ENCODE data around the gene OTUD5.
A peak's percentile ranks its signal among the peaks of the same experiment; 100 is the strongest.

OTUD5 gene

DNA sequence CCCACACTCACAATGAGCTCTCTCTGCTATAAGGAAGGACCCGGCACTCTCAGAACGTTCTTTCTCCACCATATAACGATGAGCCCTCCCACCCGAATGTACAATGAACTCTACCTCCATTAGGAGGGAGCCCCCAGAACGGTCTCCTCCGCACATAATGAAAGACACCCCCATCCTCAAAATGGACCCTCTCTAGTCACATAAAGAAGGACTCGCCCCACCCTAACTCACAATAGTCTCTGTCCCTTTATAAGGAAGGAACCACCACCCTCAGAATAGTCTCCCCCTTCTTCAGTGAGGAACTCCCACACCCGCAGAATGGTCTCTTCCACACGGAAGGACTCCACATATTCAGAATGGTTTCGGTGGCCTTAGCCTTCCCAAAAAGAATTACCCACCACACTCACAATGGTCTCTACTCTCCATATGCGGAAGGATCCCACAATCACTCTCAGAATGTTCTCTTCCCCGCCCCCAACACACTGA is 46.4 kb downstream of the OTUD5 start:
- peak overlapping the region; percentile 52; the same call in 1 of the 2 replicates for H3K27ac ChIP-seq (ENCODE audit: low read depth, low read length)
- no peaks in the 10 kb centered on the region for H3K4me1 ChIP-seq (ENCODE audit: control insufficient read depth, insufficient read depth, low read length, unreplicated experiment)
- peak overlapping the region; percentile 67 for H2AFZ ChIP-seq (ENCODE audit: low read length, unreplicated experiment)
- H3K36me3 ChIP-seq (ENCODE audit: insufficient read depth, low read length), result no peaks in the 10 kb centered on the region
- peaks cover 28% of the 10 kb centered on the region for H3K79me2 ChIP-seq (ENCODE audit: control insufficient read depth, insufficient read depth, low read length, unreplicated experiment)
- H3K27me3 ChIP-seq (ENCODE audit: insufficient read depth, low read length), result no peaks in the 10 kb centered on the region
- H3K4me3 ChIP-seq (ENCODE audit: low read depth, low read length), result peak overlapping the region; percentile 85

DNA sequence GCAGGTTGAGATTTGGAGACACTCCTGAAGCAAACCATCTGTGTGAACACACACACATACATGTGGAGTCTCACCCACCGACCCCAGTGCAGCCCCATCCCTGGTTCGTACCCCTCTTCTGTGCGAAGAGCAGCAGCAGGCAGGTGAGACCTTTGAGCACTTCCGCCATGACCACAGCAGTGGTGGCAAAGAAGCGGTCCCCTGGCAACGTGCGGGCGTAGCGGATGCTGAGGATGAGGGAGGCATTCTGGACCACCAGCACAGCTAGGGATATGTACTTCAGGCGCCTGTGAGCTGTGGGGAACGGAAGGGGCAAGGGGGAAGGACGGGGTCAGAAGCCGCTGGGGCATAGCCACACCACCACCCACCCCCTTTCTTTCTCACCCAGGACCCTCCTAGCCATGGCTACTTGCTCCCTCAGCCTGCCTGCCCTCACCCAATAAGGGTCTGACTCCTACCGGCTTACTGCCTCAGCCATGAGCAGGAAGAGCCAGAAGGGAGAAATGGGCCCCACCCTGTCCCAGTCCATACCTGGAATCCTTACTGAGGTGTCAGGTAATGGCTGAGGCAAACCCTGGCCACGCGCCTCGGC is 47.6 kb downstream of the OTUD5 start:
- Histone ChIP-seq H3K4me3 (ENCODE audit: low read depth, low read length) (peak overlapping the region; percentile 85; the same call in 1 of the 2 replicates), H3K27me3 (ENCODE audit: insufficient read depth, low read length) (no peaks in the 10 kb centered on the region), H3K79me2 (ENCODE audit: control insufficient read depth, insufficient read depth, low read length, unreplicated experiment) (peaks cover 28% of the 10 kb centered on the region), H3K4me1 (ENCODE audit: control insufficient read depth, insufficient read depth, low read length, unreplicated experiment) (no peaks in the 10 kb centered on the region), H3K36me3 (ENCODE audit: insufficient read depth, low read length) (no peaks in the 10 kb centered on the region), H3K27ac (ENCODE audit: low read depth, low read length) (no peak overlapping the region), H2AFZ (ENCODE audit: low read length, unreplicated experiment) (no peak overlapping the region)

DNA sequence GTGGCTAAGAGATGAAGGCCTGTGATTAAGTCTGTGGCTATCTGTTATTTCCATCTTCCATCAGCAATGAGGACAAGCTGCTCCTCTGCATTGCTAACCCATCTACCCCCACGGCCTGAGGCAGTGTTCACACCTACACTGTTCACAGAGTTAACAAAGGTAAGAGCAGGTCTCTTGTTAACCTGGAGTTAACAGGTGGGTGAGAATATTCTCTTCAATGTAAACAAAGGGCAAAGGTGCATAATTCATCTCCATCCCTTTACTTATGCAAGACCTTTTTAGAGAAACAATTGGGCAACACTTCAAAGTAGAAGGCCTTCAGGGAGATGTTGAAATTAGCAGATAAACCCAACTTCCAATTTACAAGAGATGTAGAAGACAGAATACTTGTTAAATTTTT is 48.8 kb downstream of the OTUD5 start:
- Histone ChIP-seq H3K4me3 (ENCODE audit: low read depth, low read length) (no peak overlapping the region), H3K79me2 (ENCODE audit: control insufficient read depth, insufficient read depth, low read length, unreplicated experiment) (peaks cover 28% of the 10 kb centered on the region), H2AFZ (ENCODE audit: low read length, unreplicated experiment) (no peak overlapping the region), H3K4me1 (ENCODE audit: control insufficient read depth, insufficient read depth, low read length, unreplicated experiment) (no peaks in the 10 kb centered on the region), H3K27me3 (ENCODE audit: insufficient read depth, low read length) (no peaks in the 10 kb centered on the region), H3K36me3 (ENCODE audit: insufficient read depth, low read length) (no peaks in the 10 kb centered on the region), H3K27ac (ENCODE audit: low read depth, low read length) (no peak overlapping the region)

DNA sequence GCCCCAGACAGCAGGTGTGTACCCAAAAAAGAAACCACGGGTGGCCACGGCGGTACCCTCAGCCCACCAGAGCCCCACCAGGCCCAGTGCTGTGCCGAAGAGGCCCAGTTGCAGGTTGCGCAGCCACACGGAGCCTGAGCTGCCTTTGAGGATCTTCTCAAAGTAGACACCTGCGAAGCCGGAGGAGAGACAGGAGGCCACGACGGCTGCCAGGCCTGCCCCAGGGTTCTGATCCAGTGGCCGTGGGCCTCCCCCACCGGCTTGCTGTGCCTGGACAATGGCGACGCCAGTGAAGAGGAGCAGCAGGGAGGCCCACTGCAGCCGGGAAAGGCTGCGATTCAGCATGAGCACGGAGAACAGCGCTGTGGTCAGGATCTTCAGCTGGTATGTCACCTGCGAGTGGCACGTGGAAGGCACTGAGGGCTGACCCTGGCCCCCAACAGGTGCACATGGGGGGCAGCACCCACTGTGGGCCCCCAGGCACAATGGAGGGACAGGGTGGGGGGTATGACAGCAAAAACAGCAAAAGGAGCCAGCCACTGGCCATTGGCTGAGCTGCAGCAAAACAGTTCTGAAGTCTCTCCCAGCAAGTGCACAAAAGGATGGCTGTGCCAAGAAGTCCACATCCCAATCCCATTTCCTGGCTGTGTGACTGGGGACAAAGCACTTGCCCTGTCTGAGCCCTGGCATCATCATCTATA is 52.2 kb downstream of the OTUD5 start:
- no peaks in the 10 kb centered on the region for H3K27me3 ChIP-seq (ENCODE audit: insufficient read depth, low read length)
- no peak overlapping the region for H2AFZ ChIP-seq (ENCODE audit: low read length, unreplicated experiment)
- H3K4me1 ChIP-seq (ENCODE audit: control insufficient read depth, insufficient read depth, low read length, unreplicated experiment), result no peaks in the 10 kb centered on the region
- H3K27ac ChIP-seq (ENCODE audit: low read depth, low read length), result no peak overlapping the region
- H3K79me2 ChIP-seq (ENCODE audit: control insufficient read depth, insufficient read depth, low read length, unreplicated experiment), result peaks cover 22% of the 10 kb centered on the region
- H3K4me3 ChIP-seq (ENCODE audit: low read depth, low read length), result no peak overlapping the region
- no peaks in the 10 kb centered on the region for H3K36me3 ChIP-seq (ENCODE audit: insufficient read depth, low read length)

DNA sequence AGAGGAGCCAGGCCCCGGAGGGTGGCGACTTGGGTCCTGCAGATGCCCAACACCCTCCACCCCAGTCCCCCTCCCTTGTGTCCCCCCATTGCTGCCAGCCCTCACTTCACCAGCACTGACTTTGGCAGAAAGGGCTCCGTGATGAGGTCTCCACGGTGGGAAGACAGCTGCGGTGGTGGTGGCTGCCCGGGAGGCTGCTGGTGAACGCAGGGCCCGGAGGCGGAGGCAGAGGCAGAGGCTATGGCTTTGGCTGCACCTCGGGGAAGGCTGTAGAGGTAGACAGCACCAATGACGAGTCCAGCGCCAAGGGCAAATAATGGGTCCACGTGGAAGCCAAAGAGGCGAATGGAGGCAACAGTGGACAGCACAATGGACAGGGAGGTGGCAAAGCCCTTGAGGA is 52.8 kb downstream of the OTUD5 start:
- Histone ChIP-seq H3K27ac (ENCODE audit: low read depth, low read length) (no peak overlapping the region), H3K79me2 (ENCODE audit: control insufficient read depth, insufficient read depth, low read length, unreplicated experiment) (peaks cover 18% of the 10 kb centered on the region), H3K4me3 (ENCODE audit: low read depth, low read length) (no peak overlapping the region), H3K4me1 (ENCODE audit: control insufficient read depth, insufficient read depth, low read length, unreplicated experiment) (no peaks in the 10 kb centered on the region), H2AFZ (ENCODE audit: low read length, unreplicated experiment) (no peak overlapping the region), H3K27me3 (ENCODE audit: insufficient read depth, low read length) (no peaks in the 10 kb centered on the region), H3K36me3 (ENCODE audit: insufficient read depth, low read length) (no peaks in the 10 kb centered on the region)

DNA sequence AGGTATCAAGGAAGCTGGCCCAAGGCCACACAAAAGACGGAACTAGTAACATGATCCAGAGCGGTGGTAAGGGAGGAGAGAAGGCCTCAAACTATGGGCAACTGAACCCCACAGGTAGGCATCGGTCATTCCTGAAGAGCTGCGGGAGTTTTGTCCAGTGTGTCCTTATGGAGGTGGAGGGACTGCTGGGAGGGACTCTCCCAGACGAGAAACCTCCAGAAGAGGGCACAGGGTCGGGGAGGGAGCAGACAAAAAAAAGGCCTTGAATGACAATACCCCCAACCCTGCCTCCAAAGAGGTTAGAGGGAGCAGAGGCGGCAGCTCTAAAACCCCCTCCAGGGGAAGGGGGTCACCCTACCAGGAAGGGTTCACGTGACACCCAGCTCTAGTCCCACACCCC is 53.2 kb downstream of the OTUD5 start:
- Histone ChIP-seq H3K4me1 (ENCODE audit: control insufficient read depth, insufficient read depth, low read length, unreplicated experiment) (no peaks in the 10 kb centered on the region), H3K79me2 (ENCODE audit: control insufficient read depth, insufficient read depth, low read length, unreplicated experiment) (peaks cover 18% of the 10 kb centered on the region), H3K27ac (ENCODE audit: low read depth, low read length) (no peak overlapping the region), H3K27me3 (ENCODE audit: insufficient read depth, low read length) (no peaks in the 10 kb centered on the region), H3K4me3 (ENCODE audit: low read depth, low read length) (no peak overlapping the region), H3K36me3 (ENCODE audit: insufficient read depth, low read length) (no peaks in the 10 kb centered on the region), H2AFZ (ENCODE audit: low read length, unreplicated experiment) (no peak overlapping the region)

DNA sequence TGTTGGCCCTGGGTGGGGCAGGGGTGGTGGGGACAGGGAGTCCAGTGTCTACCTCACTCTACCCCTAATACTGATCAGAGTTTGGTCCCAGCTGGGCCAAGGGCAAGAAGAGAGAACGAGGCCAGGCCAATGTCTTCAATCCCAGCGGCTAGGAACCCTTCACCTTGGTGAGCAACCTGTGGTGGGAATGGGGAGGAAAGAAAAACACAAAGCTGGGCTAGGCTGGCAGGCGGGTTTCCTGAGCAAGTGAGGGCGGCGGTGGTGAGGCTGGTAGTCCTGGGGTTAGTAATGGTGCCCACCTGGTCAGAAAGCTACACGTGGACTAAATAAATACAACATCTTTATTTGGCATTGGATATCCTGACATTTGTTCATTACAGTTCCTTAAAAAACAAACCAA is 54.1 kb downstream of the OTUD5 start:
- peaks cover 16% of the 10 kb centered on the region for H3K79me2 ChIP-seq (ENCODE audit: control insufficient read depth, insufficient read depth, low read length, unreplicated experiment)
- H3K4me1 ChIP-seq (ENCODE audit: control insufficient read depth, insufficient read depth, low read length, unreplicated experiment), result no peaks in the 10 kb centered on the region
- no peak overlapping the region for H3K4me3 ChIP-seq (ENCODE audit: low read depth, low read length)
- H3K27me3 ChIP-seq (ENCODE audit: insufficient read depth, low read length), result no peaks in the 10 kb centered on the region
- no peaks in the 10 kb centered on the region for H3K36me3 ChIP-seq (ENCODE audit: insufficient read depth, low read length)
- no peak overlapping the region for H3K27ac ChIP-seq (ENCODE audit: low read depth, low read length)
- H2AFZ ChIP-seq (ENCODE audit: low read length, unreplicated experiment), result no peak overlapping the region

DNA sequence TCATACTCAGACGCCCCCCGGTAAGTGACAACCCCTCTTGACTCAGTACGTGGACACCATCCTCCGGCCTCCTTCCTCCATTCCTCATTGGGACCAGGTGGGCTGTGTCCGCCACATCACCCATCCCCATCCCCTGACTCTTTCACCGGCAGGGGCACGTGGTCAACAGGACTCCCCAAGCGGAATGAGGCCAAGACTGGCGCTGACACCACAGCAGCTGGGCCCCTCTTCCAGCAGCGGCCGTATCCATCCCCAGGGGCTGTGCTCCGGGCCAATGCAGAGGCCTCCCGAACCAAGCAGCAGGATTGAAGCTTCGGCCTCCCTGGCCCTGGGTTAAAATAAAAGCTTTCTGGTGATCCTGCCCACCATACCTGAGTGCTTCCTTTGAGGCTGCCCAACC is 54.6 kb downstream of the OTUD5 start:
- H3K4me1 ChIP-seq (ENCODE audit: control insufficient read depth, insufficient read depth, low read length, unreplicated experiment), result no peaks in the 10 kb centered on the region
- no peaks in the 10 kb centered on the region for H3K36me3 ChIP-seq (ENCODE audit: insufficient read depth, low read length)
- no peak overlapping the region for H2AFZ ChIP-seq (ENCODE audit: low read length, unreplicated experiment)
- H3K4me3 ChIP-seq (ENCODE audit: low read depth, low read length), result no peak overlapping the region
- H3K79me2 ChIP-seq (ENCODE audit: control insufficient read depth, insufficient read depth, low read length, unreplicated experiment), result peaks cover 16% of the 10 kb centered on the region
- no peak overlapping the region for H3K27ac ChIP-seq (ENCODE audit: low read depth, low read length)
- H3K27me3 ChIP-seq (ENCODE audit: insufficient read depth, low read length), result no peaks in the 10 kb centered on the region

DNA sequence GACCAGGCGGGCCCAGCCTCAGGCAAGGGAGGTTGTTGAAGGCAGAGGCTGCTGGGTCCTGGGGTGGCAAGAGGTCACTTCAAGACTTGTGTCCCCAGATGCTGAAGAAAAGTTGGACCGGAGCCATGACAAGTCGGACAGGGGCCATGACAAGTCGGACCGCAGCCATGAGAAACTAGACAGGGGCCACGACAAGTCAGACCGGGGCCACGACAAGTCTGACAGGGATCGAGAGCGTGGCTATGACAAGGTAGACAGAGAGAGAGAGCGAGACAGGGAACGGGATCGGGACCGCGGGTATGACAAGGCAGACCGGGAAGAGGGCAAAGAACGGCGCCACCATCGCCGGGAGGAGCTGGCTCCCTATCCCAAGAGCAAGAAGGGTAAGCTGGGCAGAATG is 55.3 kb downstream of the OTUD5 start:
- no peaks in the 10 kb centered on the region for H3K4me1 ChIP-seq (ENCODE audit: control insufficient read depth, insufficient read depth, low read length, unreplicated experiment)
- H3K36me3 ChIP-seq (ENCODE audit: insufficient read depth, low read length), result no peaks in the 10 kb centered on the region
- H3K4me3 ChIP-seq (ENCODE audit: low read depth, low read length), result no peak overlapping the region
- no peak overlapping the region for H2AFZ ChIP-seq (ENCODE audit: low read length, unreplicated experiment)
- peaks cover 16% of the 10 kb centered on the region for H3K79me2 ChIP-seq (ENCODE audit: control insufficient read depth, insufficient read depth, low read length, unreplicated experiment)
- H3K27ac ChIP-seq (ENCODE audit: low read depth, low read length), result no peak overlapping the region
- H3K27me3 ChIP-seq (ENCODE audit: insufficient read depth, low read length), result no peaks in the 10 kb centered on the region

DNA sequence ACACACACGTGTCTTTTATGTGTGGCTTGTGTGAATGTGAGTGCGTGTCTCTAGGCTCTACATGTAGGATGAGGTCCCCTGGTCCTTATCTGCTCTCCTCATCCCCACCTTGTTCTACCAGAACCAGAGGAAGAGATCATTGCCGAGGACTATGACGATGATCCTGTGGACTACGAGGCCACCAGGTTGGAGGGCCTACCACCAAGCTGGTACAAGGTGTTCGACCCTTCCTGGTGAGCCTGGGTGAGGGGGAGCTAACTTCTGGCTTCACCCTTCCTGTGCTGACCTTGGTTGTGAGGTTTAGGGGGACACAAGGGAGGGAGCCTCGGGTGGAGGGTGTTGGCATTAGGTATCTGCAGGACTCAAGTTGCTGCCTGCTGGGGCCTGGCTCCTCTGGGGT is 56.3 kb downstream of the OTUD5 start:
- no peaks in the 10 kb centered on the region for H3K27me3 ChIP-seq (ENCODE audit: insufficient read depth, low read length)

DNA sequence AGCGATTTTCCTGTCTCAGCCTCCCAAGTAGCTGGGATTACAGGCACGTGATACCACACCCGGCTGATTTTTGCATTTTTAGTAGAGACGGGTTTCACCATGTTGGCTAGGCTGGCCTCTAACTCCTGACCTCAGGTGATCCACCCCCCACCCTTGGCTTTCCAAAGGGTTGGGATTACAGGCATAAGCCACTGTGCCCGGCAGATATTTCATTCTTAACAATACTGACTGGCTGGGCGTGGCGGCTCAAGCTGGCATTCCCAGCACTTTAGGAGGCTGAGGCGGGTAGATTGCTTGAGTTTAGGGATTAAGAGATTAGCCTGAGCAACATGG is 58.4 kb downstream of the OTUD5 start:
- Histone ChIP-seq H3K4me3 (ENCODE audit: low read depth, low read length) (no peak overlapping the region), H3K36me3 (ENCODE audit: insufficient read depth, low read length) (no peaks in the 10 kb centered on the region), H3K27me3 (ENCODE audit: insufficient read depth, low read length) (no peaks in the 10 kb centered on the region), H3K79me2 (ENCODE audit: control insufficient read depth, insufficient read depth, low read length, unreplicated experiment) (peaks cover 33% of the 10 kb centered on the region), H3K4me1 (ENCODE audit: control insufficient read depth, insufficient read depth, low read length, unreplicated experiment) (peaks cover 3% of the 10 kb centered on the region), H3K27ac (ENCODE audit: low read depth, low read length) (no peak overlapping the region), H2AFZ (ENCODE audit: low read length, unreplicated experiment) (no peak overlapping the region)

More for the DNA sequence above, 56.3 kb downstream of the OTUD5 start:
- Histone ChIP-seq H3K79me2 (ENCODE audit: control insufficient read depth, insufficient read depth, low read length, unreplicated experiment) (peaks cover 25% of the 10 kb centered on the region), H3K36me3 (ENCODE audit: insufficient read depth, low read length) (no peaks in the 10 kb centered on the region), H2AFZ (ENCODE audit: low read length, unreplicated experiment) (no peak overlapping the region), H3K4me3 (ENCODE audit: low read depth, low read length) (no peak overlapping the region), H3K27ac (ENCODE audit: low read depth, low read length) (no peak overlapping the region), H3K4me1 (ENCODE audit: control insufficient read depth, insufficient read depth, low read length, unreplicated experiment) (peaks cover 3% of the 10 kb centered on the region)
